RPMI8226 (cell line): Measurements from ENCODE around the gene ENOSF1.

Experiments
- DNase-seq: peaks from one replicate; pipeline ENCODE4 v3.0.0-alpha.2; 2015

ENOSF1 gene

GRCh38 chr18:629269-630150 lies 82.9 kb downstream of the ENOSF1 start:
- DNase-seq, result no peak

DNA sequence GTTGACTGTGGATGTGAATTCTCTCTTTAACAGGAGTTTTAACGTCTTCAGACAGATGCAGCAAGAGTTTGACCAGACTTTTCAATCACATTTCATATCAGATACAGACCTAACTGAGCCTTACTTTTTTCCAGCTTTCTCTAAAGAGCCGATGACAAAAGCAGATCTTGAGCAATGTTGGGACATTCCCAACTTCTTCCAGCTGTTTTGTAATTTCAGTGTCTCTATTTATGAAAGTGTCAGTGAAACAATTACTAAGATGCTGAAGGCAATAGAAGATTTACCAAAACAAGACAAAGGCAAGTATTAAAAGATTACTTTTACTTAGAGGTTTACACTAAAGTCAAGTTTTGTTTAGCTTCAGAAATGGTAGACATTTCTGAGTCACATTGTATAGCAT lies 85.2 kb downstream of the ENOSF1 start:
- DNase-seq, result no peak

DNA sequence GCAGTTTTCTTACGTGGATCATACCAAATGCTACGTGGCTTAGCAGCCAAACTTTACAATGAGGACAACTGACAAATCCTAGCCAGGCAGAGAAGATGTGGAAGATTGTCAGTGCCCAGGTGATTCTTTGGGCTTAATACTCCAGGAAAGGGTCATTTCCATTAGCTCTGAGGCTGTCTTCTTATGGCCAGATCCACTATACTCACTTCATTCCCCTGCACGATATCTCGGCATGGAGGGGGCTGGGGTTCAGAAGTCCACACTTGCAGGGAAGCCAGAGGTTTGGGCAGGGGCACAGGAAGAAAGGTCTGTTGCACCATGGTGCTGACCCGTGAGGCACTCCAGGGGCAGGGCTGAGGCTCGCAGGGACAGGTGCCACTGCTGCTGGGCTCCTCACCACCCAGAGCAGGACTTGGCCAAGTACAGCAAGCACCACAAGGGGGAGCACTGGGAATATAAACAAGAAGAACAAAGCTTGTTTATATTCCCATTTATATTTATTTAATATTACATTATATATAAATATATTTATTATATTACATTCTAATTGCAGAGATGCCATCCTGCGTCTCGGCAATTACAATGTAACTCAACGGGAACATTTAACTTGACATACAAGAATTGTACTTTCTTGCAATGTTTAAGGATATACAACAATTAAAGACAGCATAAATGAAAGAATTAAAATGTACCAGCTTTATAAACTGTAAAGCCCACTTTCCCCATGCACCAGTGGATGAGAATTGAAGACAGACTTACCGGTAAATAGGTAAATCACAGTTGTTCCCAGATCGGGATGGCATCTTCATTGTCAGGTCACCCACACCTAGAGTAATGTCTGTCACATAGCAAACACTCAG lies 88.4 kb downstream of the ENOSF1 start:
- DNase-seq, result peak; percentile 82

- no peak for DNase-seq
Measured at GRCh38 chr18:622289-622688, 90.1 kb downstream of the ENOSF1 start.

DNA sequence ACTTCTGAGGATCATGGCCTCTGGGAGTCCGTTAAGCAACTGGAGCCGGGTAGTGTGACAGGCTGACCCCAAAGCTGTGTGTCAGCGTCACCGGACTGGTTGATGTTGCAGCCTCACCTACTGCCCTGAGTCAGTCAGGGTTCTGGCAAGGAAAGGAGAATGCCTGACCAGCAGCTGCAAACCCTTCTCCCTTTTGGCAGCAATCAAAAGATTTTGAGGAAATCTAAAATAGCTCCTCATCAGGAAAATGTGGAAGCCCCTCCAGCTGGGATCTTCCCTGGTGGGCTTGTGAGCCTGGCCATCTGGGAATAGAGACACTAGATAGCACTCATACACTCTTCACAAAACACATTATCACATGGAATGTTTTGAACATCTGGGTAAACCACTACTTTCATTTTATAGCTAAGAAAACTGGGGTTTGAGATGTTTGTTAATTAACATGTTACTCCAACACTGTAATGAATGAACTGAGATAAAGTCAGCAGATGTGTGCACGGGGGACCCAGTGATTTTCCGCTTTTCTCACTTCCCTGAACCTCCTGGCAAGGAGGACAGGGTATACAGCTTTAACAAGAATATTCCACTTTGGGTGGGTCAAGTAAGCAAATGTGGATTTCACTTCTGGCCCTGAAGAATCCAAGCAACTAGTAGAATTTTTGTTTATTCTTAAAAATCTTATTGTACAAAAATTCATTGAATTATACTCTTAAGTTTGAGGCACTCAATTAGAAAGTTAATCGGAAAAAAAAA lies 91.0 kb downstream of the ENOSF1 start:
- no peak for DNase-seq
